GM23248 (cell line): Measurements from ENCODE around the gene TP53TG3. TPM values are rescaled to one million over a fixed set of nuclear protein-coding genes. Genes with fewer than 3 reads are reported as not detected.
"Not testable (repeated sequence)": the region's sequence is repeated elsewhere in the genome, so short reads cannot be mapped to it uniquely, and the experiment has no call there.

ENCODE experiments used
- DNase-seq: peaks from one replicate; pipeline ENCODE4 v3.0.0-alpha.2; 2015
- H2AFZ ChIP-seq: fragments of 200-600 bp; sonication (generic); 2 replicates; pipeline ENCODE4 v1.6.1; 2016; ENCODE audit warnings: antibody characterized with exemption
- H3F3A ChIP-seq: fragments of 200-600 bp; sonication (generic); 2 replicates; pipeline ENCODE4 v1.6.1; 2016; ENCODE audit warnings: mild to moderate bottlenecking, antibody characterized with exemption, mixed run types; ENCODE audit not compliant: insufficient read depth
- H3K27ac ChIP-seq: fragments of 200-600 bp; sonication (generic); 2 replicates; pipeline ENCODE4 v1.5.1; 2016; ENCODE audit warnings: mild to moderate bottlenecking
- H3K27me3 ChIP-seq: fragments of 200-600 bp; sonication (generic); replicated peaks from 2 replicates; pipeline ENCODE4 v1.6.1; 2016; ENCODE audit warnings: mild to moderate bottlenecking; ENCODE audit not compliant: insufficient read depth
- H3K36me3 ChIP-seq: fragments of 200-600 bp; sonication (generic); 2 replicates; pipeline ENCODE4 v1.6.1; 2016; ENCODE audit warnings: low read depth, mild to moderate bottlenecking
- H3K4me1 ChIP-seq: fragments of 200-600 bp; sonication (generic); 2 replicates; pipeline ENCODE4 v1.6.1; 2016; ENCODE audit warnings: mild to moderate bottlenecking; ENCODE audit not compliant: insufficient read depth
- H3K4me2 ChIP-seq: fragments of 200-600 bp; sonication (generic); one replicate; pipeline ENCODE4 v1.6.1; 2016; ENCODE audit warnings: mild to moderate bottlenecking; ENCODE audit not compliant: unreplicated experiment
- H3K4me3 ChIP-seq: fragments of 200-600 bp; sonication (generic); 2 replicates; pipeline ENCODE4 v1.5.1; 2016; ENCODE audit warnings: mild to moderate bottlenecking
- H3K79me2 ChIP-seq: fragments of 200-600 bp; sonication (generic); 2 replicates; pipeline ENCODE4 v1.6.1; 2016; ENCODE audit warnings: mild to moderate bottlenecking; ENCODE audit not compliant: insufficient read depth
- H3K9ac ChIP-seq: fragments of 200-600 bp; sonication (generic); 2 replicates; pipeline ENCODE4 v1.6.1; 2016; ENCODE audit warnings: mild to moderate bottlenecking
- H3K9me2 ChIP-seq: fragments of 200-600 bp; sonication (generic); 2 replicates; pipeline ENCODE4 v1.6.1; 2016; ENCODE audit warnings: mixed run types, mild to moderate bottlenecking, moderate library complexity; ENCODE audit not compliant: insufficient read depth
- H3K9me3 ChIP-seq: fragments of 200-600 bp; sonication (generic); one replicate; pipeline ENCODE4 v1.6.1; 2017; ENCODE audit warnings: low read depth
- H4K20me1 ChIP-seq: fragments of 200-600 bp; sonication (generic); 2 replicates; pipeline ENCODE4 v1.6.0; 2016; ENCODE audit not compliant: insufficient read depth
- WGBS, 2 experiments: methylation state at CpG; one replicate each; pipeline ENCODE4 v1.1.6; 2015 to 2017; ENCODE audit warnings: low lambda C conversion rate in 2 of 2, low coverage in 1 of 2; ENCODE audit errors: missing lambda C conversion rate in 2 of 2; 5-methylcytosine and 5-hydroxymethylcytosine counted together
- in situ Hi-C: fragments of 300-500 bp; cut with MboI; formaldehyde crosslinking; loops from 2 replicates; pipeline ENCODE4 v1.15.0; 2020
- polyA plus RNA-seq: library from polyadenylated mRNA; unstranded; fragments of >200 nt; fragmentation: Nextera tagmentation; extraction: Ambion mirVana; gene quantifications from 2 replicates; pipeline ENCODE4 v1.2.1, GENCODE V29; 2016
- total RNA-seq: library from RNA; depleted of rRNA; stranded (reverse); fragments of >200 nt; shearing (Covaris generic); gene quantifications from 2 replicates; pipeline ENCODE4 v1.2.3, GENCODE V29; 2014; rRNA removed

The TP53TG3 gene
- total RNA-seq (not detected in 2 replicates), polyA plus RNA-seq (not detected in 2 replicates)

GRCh38 chr16:32676065-32676464 is at the start of gene TP53TG3:
TP53TG3 (minus strand) TSS chr16:32676165; CDS start chr16:32676097, 68 bp downstream.
- H3K4me2 ChIP-seq, DNase-seq, H4K20me1 ChIP-seq, in situ Hi-C loops, H3K9ac ChIP-seq, H3K9me2 ChIP-seq, H2AFZ ChIP-seq, H3K79me2 ChIP-seq, H3K9me3 ChIP-seq, H3K27ac ChIP-seq, H3K4me3 ChIP-seq, H3K36me3 ChIP-seq, H3F3A ChIP-seq, H3K4me1 ChIP-seq, H3K27me3 ChIP-seq: not testable (repeated sequence)
- no CpG with 5 or more reads among the region's 25 CpGs for WGBS, 2 experiments

- 47 to 61% methylated on average over 10 to 49 of the region's 49 CpGs for WGBS, 2 experiments
- in situ Hi-C loops: not testable (repeated sequence)
Measured at GRCh38 chr16:32650876-32651275, 25.1 kb downstream of the TP53TG3 start.

GRCh38 chr16:32647562-32647961 is 28.4 kb downstream of the TP53TG3 start:
- H3K27ac ChIP-seq, H3K79me2 ChIP-seq, H3K9me3 ChIP-seq, H4K20me1 ChIP-seq, H3K9ac ChIP-seq, H3K9me2 ChIP-seq, H3K4me1 ChIP-seq, H3K4me3 ChIP-seq, H3K27me3 ChIP-seq, H3F3A ChIP-seq, H3K36me3 ChIP-seq, H3K4me2 ChIP-seq, DNase-seq, H2AFZ ChIP-seq, in situ Hi-C loops: not testable (repeated sequence)
- WGBS, 2 experiments: 0% methylated on average over 1 of the region's 1 CpG; no CpG with 5 or more reads in 1 of the 2 experiments

More at GRCh38 chr16:32650876-32651275, 25.1 kb downstream of the TP53TG3 start:
- not testable (repeated sequence) for H3K27ac ChIP-seq, H3K4me2 ChIP-seq, H3K79me2 ChIP-seq, H2AFZ ChIP-seq, H3K36me3 ChIP-seq, H3K4me3 ChIP-seq, H3K9ac ChIP-seq, H4K20me1 ChIP-seq, DNase-seq, H3K9me2 ChIP-seq, H3K9me3 ChIP-seq, H3K4me1 ChIP-seq, H3K27me3 ChIP-seq, H3F3A ChIP-seq

GRCh38 chr16:32646780-32647179 is 29.2 kb downstream of the TP53TG3 start:
- H3K36me3 ChIP-seq, H4K20me1 ChIP-seq, H3K4me2 ChIP-seq, H3K9ac ChIP-seq, H3K9me2 ChIP-seq, DNase-seq, in situ Hi-C loops, H3F3A ChIP-seq, H3K27ac ChIP-seq, H3K27me3 ChIP-seq, H2AFZ ChIP-seq, H3K79me2 ChIP-seq, H3K4me3 ChIP-seq, H3K4me1 ChIP-seq, H3K9me3 ChIP-seq: not testable (repeated sequence)
- 14 to 18% methylated on average over 1 to 2 of the region's 2 CpGs for WGBS, 2 experiments

- H3K9me2 ChIP-seq, H2AFZ ChIP-seq, H3K27ac ChIP-seq, H3K79me2 ChIP-seq, H3K4me3 ChIP-seq, H4K20me1 ChIP-seq, H3K4me2 ChIP-seq, DNase-seq, H3K4me1 ChIP-seq, H3K9ac ChIP-seq, H3K9me3 ChIP-seq, H3F3A ChIP-seq, H3K36me3 ChIP-seq, in situ Hi-C loops, H3K27me3 ChIP-seq: not testable (repeated sequence)
- WGBS, 2 experiments: 17 to 22% methylated on average over 1 to 2 of the region's 2 CpGs
Measured at GRCh38 chr16:32646177-32646576, 29.8 kb downstream of the TP53TG3 start.

GRCh38 chr16:32645278-32645908 is 30.6 kb downstream of the TP53TG3 start:
- H2AFZ ChIP-seq, H3K79me2 ChIP-seq, H4K20me1 ChIP-seq, in situ Hi-C loops, H3K9me2 ChIP-seq, H3K4me2 ChIP-seq, H3K4me1 ChIP-seq, H3K9ac ChIP-seq, H3K36me3 ChIP-seq, H3F3A ChIP-seq, H3K4me3 ChIP-seq, H3K27me3 ChIP-seq, H3K9me3 ChIP-seq, DNase-seq, H3K27ac ChIP-seq: not testable (repeated sequence)
- 31 to 40% methylated on average over 6 of the region's 6 CpGs for WGBS, 2 experiments

- in situ Hi-C loops, H2AFZ ChIP-seq, H3K9me3 ChIP-seq, H3K27ac ChIP-seq, H3K36me3 ChIP-seq, H3K9me2 ChIP-seq, H3K4me3 ChIP-seq, H3K27me3 ChIP-seq, DNase-seq, H3K79me2 ChIP-seq, H3K4me1 ChIP-seq, H3K4me2 ChIP-seq, H4K20me1 ChIP-seq, H3F3A ChIP-seq, H3K9ac ChIP-seq: not testable (repeated sequence)
- 0% methylated on average over 1 of the region's 1 CpG for WGBS, 2 experiments
Measured at GRCh38 chr16:32644715-32645114, 31.2 kb downstream of the TP53TG3 start.

- H3K9ac ChIP-seq, H3K4me3 ChIP-seq, H2AFZ ChIP-seq, H3K4me2 ChIP-seq, H3K36me3 ChIP-seq, H3K9me3 ChIP-seq, H3K27ac ChIP-seq, H3K27me3 ChIP-seq, H4K20me1 ChIP-seq, H3K9me2 ChIP-seq, DNase-seq, H3K4me1 ChIP-seq, H3K79me2 ChIP-seq, H3F3A ChIP-seq, in situ Hi-C loops: not testable (repeated sequence)
- no CpG with 5 or more reads among the region's 20 CpGs for WGBS, 2 experiments
Measured at GRCh38 chr16:32637614-32638013, 38.4 kb downstream of the TP53TG3 start.
